Activated naive CD8-positive, alpha-beta T cell treated with anti-CD3 and anti-CD28 coated beads, Interleukin-2, amount 50 U/mL, for 16 hours (primary cell): ENCODE data around the gene REC8.
A peak's percentile ranks its signal among the peaks of the same experiment; 100 is the strongest.

ENCODE experiments used
- DNase-seq: peaks from one replicate; pipeline ENCODE4 v3.0.0-alpha.2; 2020; ENCODE audit warnings: low read depth, low spot score

The REC8 gene

DNA sequence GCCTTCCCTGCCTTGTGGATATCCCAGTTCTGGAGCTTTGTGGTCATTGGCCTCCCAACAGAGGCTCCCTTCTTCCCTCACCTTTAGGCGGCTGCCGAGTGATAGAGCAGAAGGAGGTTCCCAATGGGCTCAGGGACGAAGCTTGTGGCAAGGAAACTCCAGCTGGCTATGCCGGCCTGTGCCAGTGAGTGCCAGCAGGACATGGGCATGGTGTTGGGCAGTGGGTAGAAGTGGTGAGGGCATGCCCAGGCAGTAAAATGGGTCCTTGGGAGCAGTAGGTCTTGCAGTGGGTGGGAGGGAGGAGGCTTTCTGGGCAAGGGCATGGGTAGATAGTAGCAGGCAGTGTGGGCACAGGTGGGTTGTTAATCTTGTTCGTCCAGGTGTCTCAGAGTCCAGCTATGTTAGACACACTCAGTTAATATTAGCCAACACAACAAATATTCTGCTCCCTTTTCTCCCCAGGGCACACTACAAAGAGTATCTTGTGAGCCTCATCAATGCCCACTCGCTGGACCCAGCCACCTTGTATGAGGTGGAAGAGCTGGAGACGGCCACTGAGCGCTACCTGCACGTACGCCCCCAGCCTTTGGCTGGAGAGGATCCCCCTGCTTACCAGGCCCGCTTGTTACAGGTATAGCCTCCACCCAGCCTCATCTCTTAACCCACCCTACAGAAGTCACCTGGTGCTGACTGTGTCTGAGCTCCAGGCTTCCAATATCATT is 11.9 kb upstream of the REC8 start:
- no peak for DNase-seq

GRCh38 chr14:24160499-24160849 is 11.4 kb upstream of the REC8 start:
- DNase-seq: no peak

- DNase-seq: peak; percentile 95
Measured at GRCh38 chr14:24160850-24161804, 10.8 kb upstream of the REC8 start, which contains the start of gene IRF9. IRF9 (plus strand) TSS chr14:24161265; CDS start chr14:24162145, 880 bp downstream.

GRCh38 chr14:24162093-24162492 is 9.8 kb upstream of the REC8 start:
- no peak for DNase-seq

- DNase-seq: no peak
Measured at GRCh38 chr14:24164518-24164991, 7.3 kb upstream of the REC8 start.

GRCh38 chr14:24165785-24166184 is 6.1 kb upstream of the REC8 start:
- DNase-seq: no peak

DNA sequence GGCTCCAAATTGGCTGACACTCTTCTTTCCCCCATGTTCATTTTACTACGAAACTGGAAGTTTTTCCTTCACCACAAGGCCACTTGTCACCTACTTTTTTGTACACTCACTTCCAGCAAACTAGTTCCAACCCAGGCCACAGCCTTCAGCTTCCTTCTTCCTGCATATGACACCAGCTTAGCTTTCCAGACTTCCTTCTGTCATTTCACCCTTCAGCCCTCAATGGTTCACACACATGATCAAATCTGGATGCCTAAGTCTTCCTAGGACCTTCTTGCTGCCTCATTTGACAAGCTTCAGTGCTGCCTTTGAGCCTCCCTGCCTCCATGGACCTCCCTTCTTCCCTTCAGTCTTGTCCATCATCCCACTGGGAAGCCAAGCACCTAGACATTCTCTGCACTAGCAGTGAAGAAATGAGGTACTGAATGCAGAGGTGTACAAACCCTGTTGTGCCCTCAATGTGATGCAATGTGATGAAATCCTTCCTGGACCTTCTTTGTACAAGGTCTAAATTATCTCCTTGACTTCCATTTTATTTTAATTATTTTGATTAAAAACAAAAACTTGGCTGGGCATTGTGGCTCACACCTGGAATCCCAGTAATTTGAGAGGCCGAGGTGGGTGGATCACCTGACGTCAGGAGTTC is 4.3 kb upstream of the REC8 start:
- DNase-seq: no peak

DNA sequence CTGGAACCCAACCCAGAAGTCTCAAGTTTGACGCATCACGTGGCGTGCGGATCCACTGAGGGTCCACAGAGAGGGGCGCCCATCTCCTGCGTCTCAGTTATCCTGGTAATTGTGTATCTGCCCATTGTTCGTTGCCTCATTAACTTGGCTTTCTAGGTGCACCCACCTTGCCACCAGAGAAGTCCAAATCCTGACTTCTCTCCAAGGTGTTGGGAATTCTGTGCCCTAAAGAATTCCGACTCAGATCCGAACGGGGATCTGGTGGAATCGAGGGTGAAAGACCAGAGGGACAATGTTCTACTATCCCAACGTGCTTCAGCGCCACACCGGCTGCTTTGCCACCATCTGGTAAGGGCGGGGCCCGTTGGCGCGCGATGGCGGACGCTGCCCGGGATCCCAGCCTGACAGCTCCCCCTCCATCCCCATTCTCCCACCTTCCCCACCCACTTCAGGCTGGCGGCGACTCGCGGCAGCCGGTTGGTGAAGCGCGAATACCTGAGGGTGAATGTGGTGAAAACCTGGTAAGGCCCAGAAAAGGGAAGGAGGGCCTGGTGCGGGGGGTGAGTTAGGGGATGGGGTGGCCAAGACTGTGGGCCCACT is 481 bp downstream of the REC8 start:
- no peak for DNase-seq

DNA sequence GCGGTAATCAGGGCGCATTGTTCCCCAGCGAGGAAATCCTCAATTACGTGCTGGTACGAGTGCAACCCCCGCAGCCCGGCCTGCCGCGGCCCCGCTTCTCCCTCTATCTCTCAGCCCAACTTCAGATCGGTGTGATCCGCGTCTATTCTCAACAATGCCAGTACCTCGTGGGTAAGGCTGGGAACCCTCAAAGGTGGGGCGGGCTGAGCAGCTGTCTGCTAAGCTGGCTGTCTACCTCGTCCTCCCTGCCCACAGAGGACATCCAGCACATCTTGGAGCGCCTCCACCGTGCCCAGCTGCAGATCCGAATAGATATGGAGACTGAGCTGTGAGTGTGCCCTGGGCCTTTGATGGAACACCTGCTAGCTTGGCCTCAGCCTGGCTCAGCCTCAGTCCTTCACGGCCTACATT is 996 bp downstream of the REC8 start:
- no peak for DNase-seq

DNA sequence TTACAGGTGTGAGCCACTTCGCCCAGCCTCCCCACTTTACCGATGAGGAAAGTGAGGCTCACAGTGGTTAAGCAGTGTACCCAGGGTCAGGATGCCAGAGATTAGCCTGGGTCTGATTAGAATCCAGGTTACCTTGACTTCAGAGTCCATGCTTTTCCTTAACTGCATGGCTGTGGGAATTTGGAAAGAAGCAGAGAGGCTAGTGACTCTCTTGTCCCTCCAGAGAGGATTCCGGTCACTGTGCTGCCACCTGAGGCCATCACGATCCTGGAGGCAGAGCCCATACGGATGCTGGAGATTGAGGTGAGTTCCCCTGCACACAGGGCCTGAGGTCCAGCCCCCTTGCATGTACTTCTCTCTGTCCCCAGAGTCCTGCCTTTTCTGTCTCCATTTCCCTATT is 4.7 kb downstream of the REC8 start:
- no peak for DNase-seq

DNA sequence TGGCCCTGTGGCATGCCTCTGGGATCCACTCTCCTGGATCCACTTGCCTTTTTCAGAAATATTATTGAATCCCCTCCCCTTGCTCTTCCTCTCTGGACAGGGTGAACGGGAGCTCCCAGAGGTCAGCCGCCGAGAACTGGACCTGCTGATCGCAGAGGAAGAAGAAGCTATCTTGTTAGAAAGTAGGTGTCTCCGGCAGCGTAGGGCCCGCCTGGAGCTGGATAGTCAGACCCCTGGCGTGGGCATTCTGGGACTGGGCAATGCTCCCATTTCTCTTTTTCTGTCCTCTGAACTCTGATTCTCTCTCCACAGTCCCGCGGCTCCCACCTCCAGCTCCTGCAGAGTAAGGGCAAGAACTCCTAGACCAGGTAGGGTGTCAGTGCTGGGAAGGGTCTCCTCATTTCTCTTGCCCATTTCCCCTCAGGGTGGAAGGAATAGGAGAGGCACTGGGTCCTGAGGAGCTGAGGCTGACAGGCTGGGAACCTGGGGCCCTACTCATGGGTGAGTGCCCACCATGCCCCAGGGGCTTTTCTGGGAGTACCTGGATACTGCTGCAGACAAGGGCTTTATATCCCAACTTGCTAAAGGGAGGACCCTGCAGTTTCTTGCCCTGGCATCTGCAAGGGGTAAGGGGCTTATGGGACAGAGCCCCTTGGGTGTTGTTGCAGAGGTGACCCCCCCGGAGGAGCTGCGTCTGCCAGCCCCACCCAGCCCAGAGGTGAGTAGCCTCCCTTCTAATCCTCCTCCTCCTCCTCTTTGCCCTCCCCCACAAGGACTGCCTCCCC is 5.4 kb downstream of the REC8 start:
- no peak for DNase-seq

DNA sequence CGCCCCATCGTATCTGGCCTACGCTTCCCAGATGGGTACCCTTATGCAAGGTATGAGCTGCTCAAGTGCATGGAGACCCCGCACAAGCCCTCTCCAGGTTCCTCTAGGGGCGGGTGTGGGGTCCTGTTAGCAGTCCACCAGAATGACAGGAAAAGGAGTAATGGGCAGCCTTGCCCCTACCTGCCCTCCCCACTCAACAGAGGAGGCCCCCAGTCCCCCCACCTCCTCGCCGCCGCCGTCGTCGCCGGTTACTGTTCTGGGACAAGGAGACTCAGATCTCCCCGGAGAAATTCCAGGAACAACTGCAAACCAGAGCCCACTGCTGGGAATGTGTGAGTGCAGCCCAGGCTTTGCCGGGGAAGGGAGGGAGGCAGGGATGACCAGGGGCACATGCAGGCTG is 6.0 kb downstream of the REC8 start:
- no peak for DNase-seq

- no peak for DNase-seq
Measured at GRCh38 chr14:24178399-24179178, 6.7 kb downstream of the REC8 start.

- DNase-seq: no peak
Measured at GRCh38 chr14:24179294-24179960, 7.5 kb downstream of the REC8 start.

- DNase-seq: no peak
Measured at GRCh38 chr14:24179961-24180796, 8.3 kb downstream of the REC8 start.

DNA sequence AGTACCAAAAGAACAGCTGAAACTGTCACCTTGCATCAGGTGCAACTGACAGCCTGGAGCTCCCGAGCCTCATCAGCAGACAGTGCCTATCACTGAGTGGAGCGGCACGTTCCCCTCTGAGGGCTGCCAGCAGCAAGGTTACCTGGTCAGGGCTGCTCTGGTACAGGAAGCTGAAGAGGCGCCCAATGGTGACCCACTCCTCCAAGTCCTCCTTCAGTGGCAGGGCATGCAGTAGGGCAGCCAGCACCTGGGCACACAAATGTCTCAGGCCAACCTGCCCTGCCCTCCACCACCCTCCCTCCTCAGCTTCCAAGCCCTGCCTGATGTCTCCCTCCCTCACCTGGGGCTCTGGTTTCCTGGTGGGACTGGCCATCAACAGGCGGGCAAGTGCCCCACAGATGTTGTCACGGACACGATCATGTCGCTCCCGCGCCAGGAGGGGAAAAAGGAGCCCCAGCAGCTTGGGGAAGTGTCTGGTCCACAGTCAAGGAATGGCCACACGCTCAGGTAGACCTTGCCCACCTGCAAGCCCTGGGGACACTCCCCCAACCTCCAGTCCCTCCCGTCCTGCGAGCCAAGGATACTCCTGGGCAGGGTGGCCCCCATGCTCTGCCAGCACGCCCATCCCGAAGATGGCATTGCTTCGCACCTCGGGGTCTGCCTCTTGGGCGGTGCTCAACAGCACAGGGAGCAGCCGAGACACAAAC is 9.6 kb downstream of the REC8 start:
- no peak for DNase-seq

- no peak for DNase-seq
Measured at GRCh38 chr14:24182110-24182882, 10.4 kb downstream of the REC8 start.
